IMR-90 (cell line): ENCODE measurements around the gene OXNAD1. TPM values are rescaled to one million over a fixed set of nuclear protein-coding genes. Genes with fewer than 3 reads are reported as not detected.

Source experiments
- ATAC-seq: fragments of 200-7000 bp; cut with Tn5 transposase; 2 replicates; pipeline ENCODE4 v1.9.1; 2020; ENCODE audit warnings: low read depth, mild to moderate bottlenecking, moderate library complexity
- BruUV-seq: library from RNA; stranded (reverse); fragments of 400-500 nt; replicated peaks from 2 replicates; lab custom pipeline; 2021; lab: Mats Ljungman, UMichigan
- CTCF ChIA-PET: fragments of 300-600 bp; formaldehyde crosslinking; extraction: SDS; loops from one replicate; lab custom pipeline; 2021; ENCODE audit warnings: antibody characterized with exemption; lab: Yijun Ruan, JAX
- POLR2A ChIA-PET: fragments of 300-600 bp; sonication (Branson Sonifier 250); formaldehyde crosslinking; loops from one replicate; lab custom pipeline; 2022; ENCODE audit warnings: antibody characterized with exemption; ENCODE audit not compliant: unreplicated experiment; lab: Charles Lee
- DNase-seq: peaks from one replicate; pipeline ENCODE4 v3.0.0; 2013
- H2AFZ ChIP-seq: replicated peaks from 2 replicates; pipeline ENCODE3; 2013; ENCODE audit warnings: low read length, mild to moderate bottlenecking; ENCODE audit not compliant: poor library complexity
- H2AK5ac ChIP-seq: 2 replicates; pipeline ENCODE4 v1.6.1; 2013; ENCODE audit warnings: low read depth, low read length, inconsistent platforms
- H2AK9ac ChIP-seq: replicated peaks from 2 replicates; pipeline ENCODE3; 2013; ENCODE audit warnings: mild to moderate bottlenecking, low read depth, low read length, moderate library complexity; ENCODE audit not compliant: poor library complexity
- H2BK120ac ChIP-seq: 2 replicates; pipeline ENCODE4 v1.6.1; 2013; ENCODE audit warnings: low read depth, low read length, inconsistent platforms
- H2BK15ac ChIP-seq: 3 replicates; pipeline ENCODE4 v1.6.1; 2013; ENCODE audit warnings: low read depth, low read length, inconsistent platforms
- H2BK20ac ChIP-seq: 2 replicates; pipeline ENCODE4 v1.6.1; 2013; ENCODE audit warnings: low read depth, mild to moderate bottlenecking, inconsistent platforms, low read length, moderate library complexity
- H2BK5ac ChIP-seq: 2 replicates; pipeline ENCODE4 v1.6.1; 2013; ENCODE audit warnings: mild to moderate bottlenecking, low read depth, low read length, inconsistent platforms; ENCODE audit not compliant: poor library complexity, severe bottlenecking
- H3K14ac ChIP-seq: replicated peaks from 2 replicates; pipeline ENCODE4 v1.6.1; 2013; ENCODE audit warnings: low read depth, low read length, inconsistent platforms
- H3K18ac ChIP-seq: 2 replicates; pipeline ENCODE4 v1.6.1; 2013; ENCODE audit warnings: low read depth, low read length, control low read depth
- H3K23ac ChIP-seq: 2 replicates; pipeline ENCODE4 v1.6.1; 2013; ENCODE audit warnings: low read depth, low read length, inconsistent platforms
- H3K27ac ChIP-seq: 2 replicates; pipeline ENCODE4 v1.5.1; 2013; ENCODE audit warnings: mild to moderate bottlenecking, control low read depth, low read length; ENCODE audit not compliant: insufficient read depth
- H3K27me3 ChIP-seq: 2 replicates; pipeline ENCODE4 v1.6.1; 2013; ENCODE audit warnings: low read length; ENCODE audit not compliant: control insufficient read depth, insufficient read depth
- H3K36me3 ChIP-seq: 2 replicates; pipeline ENCODE4 v1.6.1; 2013; ENCODE audit warnings: low read length, mixed read lengths; ENCODE audit not compliant: control insufficient read depth, insufficient read depth
- H3K4ac ChIP-seq: 2 replicates; pipeline ENCODE4 v1.6.1; 2013; ENCODE audit warnings: low read depth, low read length, inconsistent platforms
- H3K4me1 ChIP-seq: 2 replicates; pipeline ENCODE4 v1.6.1; 2013; ENCODE audit warnings: low read length, mixed read lengths; ENCODE audit not compliant: control insufficient read depth, insufficient read depth
- H3K4me2 ChIP-seq: 2 replicates; pipeline ENCODE4 v1.6.1; 2013; ENCODE audit warnings: low read depth, mild to moderate bottlenecking, control low read depth, low read length, moderate library complexity
- H3K4me3 ChIP-seq: 2 replicates; pipeline ENCODE4 v1.5.1; 2013; ENCODE audit warnings: low read depth, mild to moderate bottlenecking, control low read depth, low read length, moderate library complexity; ENCODE audit not compliant: insufficient read depth
- H3K56ac ChIP-seq: 2 replicates; pipeline ENCODE4 v1.6.1; 2013; ENCODE audit warnings: low read length, inconsistent platforms; ENCODE audit not compliant: insufficient read depth; ENCODE audit errors: extremely low read depth
- H3K79me1 ChIP-seq, 2 experiments: 2 replicates each; pipeline ENCODE4 v1.6.1; 2013; ENCODE audit warnings: low read length in 2 of 2, inconsistent platforms in 1 of 2, low read depth in 1 of 2
- H3K9ac ChIP-seq: 2 replicates; pipeline ENCODE4 v1.6.1; 2013; ENCODE audit warnings: low read depth, low read length, control low read depth
- H3K9me1 ChIP-seq: 2 replicates; pipeline ENCODE4 v1.6.1; 2013; ENCODE audit warnings: low read length, inconsistent platforms; ENCODE audit not compliant: insufficient read depth
- H3K9me3 ChIP-seq: 2 replicates; pipeline ENCODE4 v1.6.1; 2013; ENCODE audit warnings: low read length; ENCODE audit not compliant: control insufficient read depth, insufficient read depth
- H4K20me1 ChIP-seq: 2 replicates; pipeline ENCODE4 v1.6.1; 2013; ENCODE audit warnings: low read length, inconsistent platforms; ENCODE audit not compliant: insufficient read depth
- H4K5ac ChIP-seq: 2 replicates; pipeline ENCODE4 v1.6.1; 2013; ENCODE audit warnings: mild to moderate bottlenecking, low read depth, low read length, control low read depth
- H4K8ac ChIP-seq, 2 experiments: 2 replicates each; pipeline ENCODE4 v1.6.1; 2013; ENCODE audit warnings: low read depth in 2 of 2, low read length in 2 of 2, control low read depth in 1 of 2, inconsistent platforms in 1 of 2
- H4K91ac ChIP-seq: 2 replicates; pipeline ENCODE4 v1.6.1; 2013; ENCODE audit warnings: low read depth, low read length, inconsistent platforms; ENCODE audit not compliant: insufficient read depth
- BHLHE40 ChIP-seq: fragments of 150-350 bp; IDR thresholded peaks from 2 replicates; pipeline ENCODE4 v1.6.1; 2016; ENCODE audit warnings: mild to moderate bottlenecking, low read depth, low read length
- CEBPB ChIP-seq: IDR thresholded peaks from 2 replicates; pipeline ENCODE4 v1.6.1; 2012; ENCODE audit warnings: low read depth, low read length, improper control_type of control experiment
- CHD1 ChIP-seq: IDR thresholded peaks from 2 replicates; pipeline ENCODE4 v1.6.1; 2012; ENCODE audit warnings: low read depth, low read length, improper control_type of control experiment
- FOS ChIP-seq: fragments of 150-350 bp; IDR thresholded peaks from 2 replicates; pipeline ENCODE4 v1.6.1; 2016; ENCODE audit warnings: low read depth, low read length
- MAFK ChIP-seq: IDR thresholded peaks from 2 replicates; pipeline ENCODE4 v1.6.1; 2012; ENCODE audit warnings: low read depth, low read length, improper control_type of control experiment
- MAZ ChIP-seq: IDR thresholded peaks from 2 replicates; pipeline ENCODE4 v1.6.1; 2012; ENCODE audit warnings: low read depth, mild to moderate bottlenecking, low read length, improper control_type of control experiment, moderate library complexity, borderline replicate concordance
- MXI1 ChIP-seq: IDR thresholded peaks from 2 replicates; pipeline ENCODE4 v1.6.1; 2012; ENCODE audit warnings: low read depth, mild to moderate bottlenecking, low read length, moderate library complexity, borderline replicate concordance
- NFE2L2 ChIP-seq: fragments of 150-350 bp; IDR thresholded peaks from 2 replicates; pipeline ENCODE4 v1.6.1; 2016; ENCODE audit warnings: low read depth, mild to moderate bottlenecking, low read length
- POLR2A ChIP-seq: IDR thresholded peaks from 2 replicates; pipeline ENCODE4 v1.6.1; 2012; ENCODE audit warnings: mild to moderate bottlenecking, low read depth, low read length
- RAD21 ChIP-seq: IDR thresholded peaks from 2 replicates; pipeline ENCODE4 v1.6.1; 2012; ENCODE audit warnings: low read length, improper control_type of control experiment
- RCOR1 ChIP-seq: IDR thresholded peaks from 2 replicates; pipeline ENCODE4 v1.6.1; 2012; ENCODE audit warnings: mild to moderate bottlenecking, low read length, improper control_type of control experiment; ENCODE audit not compliant: insufficient replicate concordance
- RFX5 ChIP-seq: IDR thresholded peaks from 2 replicates; pipeline ENCODE4 v1.8.0; 2012; ENCODE audit warnings: low read depth, mild to moderate bottlenecking, low read length, moderate library complexity
- SMC3 ChIP-seq: fragments of 150-350 bp; IDR thresholded peaks from 2 replicates; pipeline ENCODE4 v1.6.1; 2016; ENCODE audit warnings: low read depth, mild to moderate bottlenecking, antibody characterized with exemption, low read length, moderate library complexity
- USF2 ChIP-seq: fragments of 150-350 bp; IDR thresholded peaks from 2 replicates; pipeline ENCODE4 v1.6.1; 2017; ENCODE audit warnings: mild to moderate bottlenecking, antibody characterized with exemption, low read length, low read depth
- WGBS, 2 experiments: methylation state at CpG; one replicate each; pipeline versions ENCODE4 v1.1.5 to v1.1.7; 2013; ENCODE audit warnings: missing lambda C conversion rate in 2 of 2; ENCODE audit not compliant: insufficient read length in 1 of 2; ENCODE audit errors: extremely low coverage in 2 of 2; 5-methylcytosine and 5-hydroxymethylcytosine counted together
- dilution Hi-C: fragments of 300-500 bp; cut with HindIII; formaldehyde crosslinking; loops from one replicate; pipeline ENCODE4 v1.14.3; 2018; ENCODE audit warnings: low sequenced_read_pairs; ENCODE audit not compliant: unreplicated experiment
- in situ Hi-C: fragments of 300-500 bp; cut with MboI; formaldehyde crosslinking; loops from 3 replicates; pipeline ENCODE4 v1.14.3; 2019; ENCODE audit warnings: low sequenced_read_pairs, inconsistent platforms, mixed read lengths
- intact Hi-C: fragments of 100-400 bp; cut with micrococcal nuclease; formaldehyde crosslinking; loops from 2 replicates; pipeline ENCODE4 v1.10.0; 2022
- polyA plus RNA-seq, 3 experiments: library from polyadenylated mRNA; depleted of rRNA; stranded (reverse); fragments of >200 nt; gene quantifications; 2 replicates each; pipeline ENCODE4 v1.2.3, GENCODE V29; 2012; ENCODE audit warnings: low replicate concordance in 1 of 3
- total RNA-seq: library from RNA; depleted of rRNA; stranded (reverse); fragments of >200 nt; gene quantifications from 2 replicates; pipeline ENCODE4 v1.2.3, GENCODE V29; 2012
- TF ChIP-seq, protein P1 (sequence below): fragments of 150-350 bp; IDR thresholded peaks from 2 replicates; pipeline ENCODE4 v1.6.1; 2016; ENCODE audit warnings: low read depth, mild to moderate bottlenecking, low read length, moderate library complexity, borderline replicate concordance
- TF ChIP-seq, protein P2 (sequence below): conservative IDR thresholded peaks from 2 replicates; pipeline ENCODE4 v1.5.1; 2012; ENCODE audit warnings: mild to moderate bottlenecking, low read depth, low read length, improper control_type of control experiment

The OXNAD1 gene
- total and polyA plus RNA-seq, 2 of the 4 experiments (the other 2 are of a cell fraction), result 6.2 to 11.3 TPM

GRCh38 chr3:16337856-16338540 is 73.0 kb downstream of the OXNAD1 start:
- no peak overlapping the region for H2BK20ac ChIP-seq
- peak overlapping the region; percentile 0; the same call in 1 of the 2 replicates for H2AK5ac ChIP-seq
- no peak for ATAC-seq
- dilution Hi-C loops, result no loop called here
- H3K9ac ChIP-seq, result no peak overlapping the region
- DNase-seq, result no peak
- no peak overlapping the region for H2BK120ac ChIP-seq
- no TSS peak for BruUV-seq
- H3K9me1 ChIP-seq, result peaks cover 17% of the 10 kb centered on the region
- H2BK5ac ChIP-seq, result no peak overlapping the region
- H3K4me2 ChIP-seq, result no peak overlapping the region
- peaks cover 4% of the 10 kb centered on the region for H3K9me3 ChIP-seq
- H3K14ac ChIP-seq, result no peak overlapping the region
- H3K36me3 ChIP-seq, result peaks cover 17% of the 10 kb centered on the region
- H2AFZ ChIP-seq, result no peak overlapping the region
- TF ChIP-seq, protein P1, sequence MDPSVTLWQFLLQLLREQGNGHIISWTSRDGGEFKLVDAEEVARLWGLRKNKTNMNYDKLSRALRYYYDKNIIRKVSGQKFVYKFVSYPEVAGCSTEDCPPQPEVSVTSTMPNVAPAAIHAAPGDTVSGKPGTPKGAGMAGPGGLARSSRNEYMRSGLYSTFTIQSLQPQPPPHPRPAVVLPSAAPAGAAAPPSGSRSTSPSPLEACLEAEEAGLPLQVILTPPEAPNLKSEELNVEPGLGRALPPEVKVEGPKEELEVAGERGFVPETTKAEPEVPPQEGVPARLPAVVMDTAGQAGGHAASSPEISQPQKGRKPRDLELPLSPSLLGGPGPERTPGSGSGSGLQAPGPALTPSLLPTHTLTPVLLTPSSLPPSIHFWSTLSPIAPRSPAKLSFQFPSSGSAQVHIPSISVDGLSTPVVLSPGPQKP, result no peak
- TF ChIP-seq SMC3, result no peak
- no peak; the same call in 1 of the 2 replicates for TF ChIP-seq CEBPB
- no peak for TF ChIP-seq BHLHE40
- no peak for TF ChIP-seq RAD21
- no peak for TF ChIP-seq MAZ
- no peak for TF ChIP-seq NFE2L2
- no peak for TF ChIP-seq FOS
- no peak for TF ChIP-seq MXI1
- TF ChIP-seq, protein P2, sequence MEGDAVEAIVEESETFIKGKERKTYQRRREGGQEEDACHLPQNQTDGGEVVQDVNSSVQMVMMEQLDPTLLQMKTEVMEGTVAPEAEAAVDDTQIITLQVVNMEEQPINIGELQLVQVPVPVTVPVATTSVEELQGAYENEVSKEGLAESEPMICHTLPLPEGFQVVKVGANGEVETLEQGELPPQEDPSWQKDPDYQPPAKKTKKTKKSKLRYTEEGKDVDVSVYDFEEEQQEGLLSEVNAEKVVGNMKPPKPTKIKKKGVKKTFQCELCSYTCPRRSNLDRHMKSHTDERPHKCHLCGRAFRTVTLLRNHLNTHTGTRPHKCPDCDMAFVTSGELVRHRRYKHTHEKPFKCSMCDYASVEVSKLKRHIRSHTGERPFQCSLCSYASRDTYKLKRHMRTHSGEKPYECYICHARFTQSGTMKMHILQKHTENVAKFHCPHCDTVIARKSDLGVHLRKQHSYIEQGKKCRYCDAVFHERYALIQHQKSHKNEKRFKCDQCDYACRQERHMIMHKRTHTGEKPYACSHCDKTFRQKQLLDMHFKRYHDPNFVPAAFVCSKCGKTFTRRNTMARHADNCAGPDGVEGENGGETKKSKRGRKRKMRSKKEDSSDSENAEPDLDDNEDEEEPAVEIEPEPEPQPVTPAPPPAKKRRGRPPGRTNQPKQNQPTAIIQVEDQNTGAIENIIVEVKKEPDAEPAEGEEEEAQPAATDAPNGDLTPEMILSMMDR, result no peak
- TF ChIP-seq CHD1, result no peak
- no peak for TF ChIP-seq RCOR1
- no peak for TF ChIP-seq RFX5
- TF ChIP-seq POLR2A, result no peak
- TF ChIP-seq MAFK, result no peak
- TF ChIP-seq USF2, result no peak
- CTCF ChIA-PET, result no interaction called here
- H3K4me1 ChIP-seq, result peaks cover 8% of the 10 kb centered on the region
- no peaks in the 10 kb centered on the region for H3K27me3 ChIP-seq
- H3K4ac ChIP-seq, result no peak overlapping the region
- H4K20me1 ChIP-seq, result peaks cover 24% of the 10 kb centered on the region
- no peak overlapping the region for H4K91ac ChIP-seq
- H3K56ac ChIP-seq, result no peak overlapping the region
- H3K79me1 ChIP-seq, result peaks cover 22 to 48% of the 10 kb centered on the region in 2 experiments
- in situ Hi-C loops, result no loop called here
- no peak overlapping the region for H3K23ac ChIP-seq
- H2AK9ac ChIP-seq, result peak overlapping the region; percentile 62
- intact Hi-C loops, result no loop called here
- H3K27ac ChIP-seq, result no peak overlapping the region
- WGBS, 2 experiments, result 92% methylated on average over 8 of the region's 15 CpGs; no CpG with 5 or more reads in 1 of the 2 experiments
- H4K8ac ChIP-seq, result no peak overlapping the region
- H3K4me3 ChIP-seq, result no peak overlapping the region
- no peak overlapping the region for H4K5ac ChIP-seq
- H2BK15ac ChIP-seq, result no peak overlapping the region
- POLR2A ChIA-PET, result no interaction called here
- H3K18ac ChIP-seq, result no peak overlapping the region
